ENCODE results near the gene NUDT1.

The NUDT1 gene

GRCh38 chr7:2202901-2203765, 38.9 kb upstream of the NUDT1 start:
- peaks cover 28% of the 10 kb centered on the region for H3K36me3 Mint-ChIP-seq (ENCODE audit: low read depth)
- H3K4me1 Mint-ChIP-seq: peaks cover 39% of the 10 kb centered on the region

GRCh38 chr7:2203766-2204300, 38.2 kb upstream of the NUDT1 start:
- peak in 1 of 3 experiments; percentile 2 for TF ChIP-seq CTCF (IDR thresholded peaks at IDR 0.05; ENCODE audit: unreplicated experiment in 3 of 3)
- peaks cover 4% of the 10 kb centered on the region for H3K27me3 Mint-ChIP-seq (ENCODE audit: low read depth)
- H3K27ac Mint-ChIP-seq: peak overlapping the region; percentile 24 to 65 (median 61)
- H3K36me3 Mint-ChIP-seq (ENCODE audit: low read depth): peaks cover 35% of the 10 kb centered on the region
- H3K9me3 Mint-ChIP-seq: no peaks in the 10 kb centered on the region
- H3K4me3 Mint-ChIP-seq: peak overlapping the region in 1 of 3 experiments; percentile 20
- peaks cover 39% of the 10 kb centered on the region for H3K4me1 Mint-ChIP-seq

More at GRCh38 chr7:2202901-2203765, 38.9 kb upstream of the NUDT1 start:
- peak overlapping the region in 2 of 3 experiments; percentile 61 to 65 for H3K27ac Mint-ChIP-seq
- peak; percentile 14 to 28 (median 19) for TF ChIP-seq CTCF (IDR thresholded peaks at IDR 0.05; ENCODE audit: unreplicated experiment in 3 of 3)
- peaks cover 4% of the 10 kb centered on the region for H3K27me3 Mint-ChIP-seq (ENCODE audit: low read depth)
- H3K9me3 Mint-ChIP-seq: no peaks in the 10 kb centered on the region
- H3K4me3 Mint-ChIP-seq: no peak overlapping the region

- Mint-ChIP-seq H3K9me3 (no peaks in the 10 kb centered on the region), H3K27me3 (ENCODE audit: low read depth) (peaks cover 7% of the 10 kb centered on the region), H3K36me3 (ENCODE audit: low read depth) (peaks cover 34% of the 10 kb centered on the region), H3K27ac (peak overlapping the region in 2 of 3 experiments; percentile 24 to 59), H3K4me1 (peaks cover 39% of the 10 kb centered on the region), H3K4me3 (no peak overlapping the region)
- TF ChIP-seq CTCF (IDR thresholded peaks at IDR 0.05; ENCODE audit: unreplicated experiment in 3 of 3): no peak
These were observed 37.6 kb upstream of the NUDT1 start for GRCh38 chr7:2204446-2204845.

- Mint-ChIP-seq H3K9me3 (no peaks in the 10 kb centered on the region), H3K27ac (no peak overlapping the region), H3K4me1 (peaks cover 39% of the 10 kb centered on the region), H3K4me3 (no peak overlapping the region), H3K27me3 (ENCODE audit: low read depth) (peaks cover 7% of the 10 kb centered on the region), H3K36me3 (ENCODE audit: low read depth) (peaks cover 30% of the 10 kb centered on the region)
- no peak for TF ChIP-seq CTCF (IDR thresholded peaks at IDR 0.05; ENCODE audit: unreplicated experiment in 3 of 3)
These were observed 36.8 kb upstream of the NUDT1 start for GRCh38 chr7:2205036-2205780.

GRCh38 chr7:2208712-2209111, 33.3 kb upstream of the NUDT1 start:
- H3K4me1 Mint-ChIP-seq: peaks cover 20% of the 10 kb centered on the region
- H3K9me3 Mint-ChIP-seq: no peaks in the 10 kb centered on the region
- peaks cover 52% of the 10 kb centered on the region for H3K36me3 Mint-ChIP-seq (ENCODE audit: low read depth)
- TF ChIP-seq CTCF (IDR thresholded peaks at IDR 0.05; ENCODE audit: unreplicated experiment in 3 of 3): no peak
- peaks cover 7% of the 10 kb centered on the region for H3K27me3 Mint-ChIP-seq (ENCODE audit: low read depth)
- no peak overlapping the region for H3K4me3 Mint-ChIP-seq
- H3K27ac Mint-ChIP-seq: no peak overlapping the region

Measured in nephron (organoid).